Uterus (tissue), 2 donors: Measurements from ENCODE around the gene TMEM37.

ENCODE experiments used
- CTCF ChIP-seq, 4 experiments: fragments of 200-600 bp in 2 of 4; fragments of 450-650 bp in 2 of 4; sonication (generic) in 2 of 4; IDR thresholded peaks; one replicate each; pipeline ENCODE4 v1.5.1; 2016 to 2019; ENCODE audit warnings: antibody characterized with exemption in 4 of 4, mild to moderate bottlenecking in 2 of 4, moderate library complexity in 1 of 4
- POLR2A ChIP-seq, 2 donors: fragments of 450-650 bp; IDR thresholded peaks; one replicate each; pipeline ENCODE4 v1.6.1; 2016; ENCODE audit warnings: antibody characterized with exemption in 2 of 2, mild to moderate bottlenecking in 1 of 2, moderate library complexity in 1 of 2

- TF ChIP-seq CTCF (IDR thresholded peaks at IDR 0.05) (no peak), POLR2A (IDR thresholded peaks at IDR 0.05) (no peak)
Observed at GRCh38 chr2:119469661-119470297, 38.1 kb downstream of the TMEM37 start.
